ENCODE results near the gene ZNF768.
"Not testable (repeated sequence)": the region's sequence is repeated elsewhere in the genome, so short reads cannot be mapped to it uniquely, and the experiment has no call there.

The ZNF768 gene

GRCh38 chr16:30509081-30509765 is 17.1 kb downstream of the ZNF768 start:
- DNase-seq = no peak

GRCh38 chr16:30503403-30504296 is 22.7 kb downstream of the ZNF768 start:
- no peak for DNase-seq

GRCh38 chr16:30499284-30499683 is 27.1 kb downstream of the ZNF768 start:
- DNase-seq = no peak

- no peak for DNase-seq
These were observed 31.7 kb downstream of the ZNF768 start for GRCh38 chr16:30494709-30495108.

- DNase-seq = no peak
These were observed 32.4 kb downstream of the ZNF768 start for GRCh38 chr16:30493941-30494488.

- peak; percentile 21 for DNase-seq
These were observed 34.5 kb downstream of the ZNF768 start for GRCh38 chr16:30491744-30492308.

- no peak for DNase-seq
These were observed 35.1 kb downstream of the ZNF768 start for GRCh38 chr16:30491229-30491628.

- DNase-seq = no peak
These were observed 36.2 kb downstream of the ZNF768 start for GRCh38 chr16:30490210-30490609.

GRCh38 chr16:30488764-30489605 is 37.4 kb downstream of the ZNF768 start:
- no peak for DNase-seq

- no peak for DNase-seq
These were observed 40.4 kb downstream of the ZNF768 start for GRCh38 chr16:30485818-30486436.

GRCh38 chr16:30484887-30485286 is 41.5 kb downstream of the ZNF768 start:
- DNase-seq = no peak

GRCh38 chr16:30482366-30482765 is 44.0 kb downstream of the ZNF768 start:
- DNase-seq = no peak

GRCh38 chr16:30481381-30481780 is 45.0 kb downstream of the ZNF768 start:
- no peak for DNase-seq

GRCh38 chr16:30478766-30479478 is 47.4 kb downstream of the ZNF768 start:
- no peak for DNase-seq

- DNase-seq = not testable (repeated sequence)
These were observed 48.6 kb downstream of the ZNF768 start for GRCh38 chr16:30477773-30478172.

- no peak for DNase-seq
These were observed 49.4 kb downstream of the ZNF768 start for GRCh38 chr16:30476991-30477390.

GRCh38 chr16:30474684-30475083 is 51.7 kb downstream of the ZNF768 start:
- DNase-seq = no peak

GRCh38 chr16:30474074-30474452 is 52.3 kb downstream of the ZNF768 start:
- DNase-seq = no peak
